Body of pancreas (tissue), 4 donors: ENCODE results near the gene TMTC2. TPM values are rescaled to one million over a fixed set of nuclear protein-coding genes. Genes with fewer than 3 reads are reported as not detected.

Experiments
- ATAC-seq: fragments of 150-250 bp; one replicate; pipeline ENCODE4 v1.9.1; 2016
- DNase-seq, 4 donors: peaks; one replicate each; pipeline ENCODE4 v3.0.0-alpha.2; 2019
- H3K27ac ChIP-seq, 4 donors: fragments of 200-600 bp; sonication (generic); 1 replicate in 3 of 4; 2 replicates in 1 of 4; pipeline versions ENCODE4 v1.5.1 to v1.6.1; 2016 to 2019; ENCODE audit warnings: mild to moderate bottlenecking in 1 of 4, mixed read lengths in 1 of 4, moderate library complexity in 1 of 4
- H3K27me3 ChIP-seq, 2 donors: fragments of 200-600 bp; sonication (generic); one replicate each; pipeline ENCODE4 v1.6.0; 2016; ENCODE audit warnings: mild to moderate bottlenecking in 1 of 2
- H3K36me3 ChIP-seq, 2 donors: fragments of 200-600 bp; sonication (generic); replicated peaks in 1 of 2; 2 replicates each; pipeline ENCODE4 v1.5.1; 2016; ENCODE audit warnings: low read depth in 2 of 2; ENCODE audit not compliant: insufficient read depth in 1 of 2
- H3K4me1 ChIP-seq: fragments of 200-600 bp; sonication (generic); one replicate; pipeline ENCODE4 v1.6.0; 2016
- H3K4me3 ChIP-seq, 2 donors: fragments of 200-600 bp; sonication (generic); 1 replicate in 1 of 2; 2 replicates in 1 of 2; pipeline ENCODE4 v1.5.1; 2016 to 2019
- H3K9me3 ChIP-seq, 3 donors: fragments of 200-600 bp; sonication (generic); 1 replicate in 2 of 3; 2 replicates in 1 of 3; pipeline ENCODE4 v1.5.1; 2016
- POLR2A ChIP-seq, 3 donors: fragments of 450-650 bp; IDR thresholded peaks; one replicate each; pipeline ENCODE4 v1.6.1; 2016; ENCODE audit warnings: antibody characterized with exemption in 3 of 3, mild to moderate bottlenecking in 2 of 3
- WGBS, 2 donors: methylation state at CpG; one replicate each; pipeline ENCODE4 v1.1.5; 2017; 5-methylcytosine and 5-hydroxymethylcytosine counted together
- intact Hi-C: fragments of 100-400 bp; cut with DNase I; formaldehyde crosslinking; loops from one replicate; pipeline ENCODE4 v1.15.1; 2023
- total RNA-seq, 2 donors: library from RNA; depleted of rRNA; stranded (reverse); fragments of >200 nt; gene quantifications; one replicate each; pipeline ENCODE4 v1.1.0, GENCODE V29; 2016
- TF ChIP-seq, protein P1 (sequence below), 7 experiments: fragments of 450-650 bp in 4 of 7; fragments of 200-600 bp in 3 of 7; sonication (generic) in 3 of 7; IDR thresholded peaks; one replicate each; pipeline ENCODE4 v1.5.1; 2016 to 2019; ENCODE audit warnings: antibody characterized with exemption in 7 of 7

The TMTC2 gene
- total RNA-seq, 2 donors from 2014 or later, result 10.4 to 20.1 TPM

DNA sequence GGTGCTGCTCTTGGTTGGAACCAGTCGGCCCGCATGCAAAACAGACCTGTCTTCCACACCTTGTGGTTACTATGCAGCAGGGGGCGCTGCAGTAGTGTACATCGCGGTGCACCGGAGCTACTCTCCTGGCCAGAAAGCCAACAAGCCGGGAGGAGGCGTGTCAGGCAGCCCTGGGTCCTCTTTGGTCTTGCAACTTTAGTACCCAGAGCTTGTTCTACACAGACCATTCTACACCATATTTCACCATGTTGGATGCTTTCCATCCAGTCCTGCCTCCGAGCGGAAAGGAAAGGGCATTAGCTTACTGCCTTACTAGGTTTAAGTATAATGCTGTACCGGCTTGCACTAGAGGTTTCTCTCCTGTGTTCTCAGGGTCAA is 927 bp upstream of the TMTC2 start:
- TF ChIP-seq, protein P1, sequence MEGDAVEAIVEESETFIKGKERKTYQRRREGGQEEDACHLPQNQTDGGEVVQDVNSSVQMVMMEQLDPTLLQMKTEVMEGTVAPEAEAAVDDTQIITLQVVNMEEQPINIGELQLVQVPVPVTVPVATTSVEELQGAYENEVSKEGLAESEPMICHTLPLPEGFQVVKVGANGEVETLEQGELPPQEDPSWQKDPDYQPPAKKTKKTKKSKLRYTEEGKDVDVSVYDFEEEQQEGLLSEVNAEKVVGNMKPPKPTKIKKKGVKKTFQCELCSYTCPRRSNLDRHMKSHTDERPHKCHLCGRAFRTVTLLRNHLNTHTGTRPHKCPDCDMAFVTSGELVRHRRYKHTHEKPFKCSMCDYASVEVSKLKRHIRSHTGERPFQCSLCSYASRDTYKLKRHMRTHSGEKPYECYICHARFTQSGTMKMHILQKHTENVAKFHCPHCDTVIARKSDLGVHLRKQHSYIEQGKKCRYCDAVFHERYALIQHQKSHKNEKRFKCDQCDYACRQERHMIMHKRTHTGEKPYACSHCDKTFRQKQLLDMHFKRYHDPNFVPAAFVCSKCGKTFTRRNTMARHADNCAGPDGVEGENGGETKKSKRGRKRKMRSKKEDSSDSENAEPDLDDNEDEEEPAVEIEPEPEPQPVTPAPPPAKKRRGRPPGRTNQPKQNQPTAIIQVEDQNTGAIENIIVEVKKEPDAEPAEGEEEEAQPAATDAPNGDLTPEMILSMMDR (IDR thresholded peaks at IDR 0.05), result peak; percentile 62 to 98 (median 95)
- no peak for TF ChIP-seq POLR2A (IDR thresholded peaks at IDR 0.05)
- Histone ChIP-seq H3K36me3 (no peaks in the 10 kb centered on the region), H3K4me3 (peak overlapping the region; percentile 21 to 89), H3K4me1 (peaks cover 37% of the 10 kb centered on the region), H3K27me3 (no peaks in the 10 kb centered on the region), H3K27ac (peak overlapping the region; percentile 92 to 98 (median 96)), H3K9me3 (no peaks in the 10 kb centered on the region)
- 0 to 1% methylated on average over 11 of the region's 11 CpGs for WGBS, 2 donors
- ATAC-seq (peak; percentile 73), DNase-seq (peak; percentile 97 to 99 (median 98))
- intact Hi-C loops, result no loop called here

DNA sequence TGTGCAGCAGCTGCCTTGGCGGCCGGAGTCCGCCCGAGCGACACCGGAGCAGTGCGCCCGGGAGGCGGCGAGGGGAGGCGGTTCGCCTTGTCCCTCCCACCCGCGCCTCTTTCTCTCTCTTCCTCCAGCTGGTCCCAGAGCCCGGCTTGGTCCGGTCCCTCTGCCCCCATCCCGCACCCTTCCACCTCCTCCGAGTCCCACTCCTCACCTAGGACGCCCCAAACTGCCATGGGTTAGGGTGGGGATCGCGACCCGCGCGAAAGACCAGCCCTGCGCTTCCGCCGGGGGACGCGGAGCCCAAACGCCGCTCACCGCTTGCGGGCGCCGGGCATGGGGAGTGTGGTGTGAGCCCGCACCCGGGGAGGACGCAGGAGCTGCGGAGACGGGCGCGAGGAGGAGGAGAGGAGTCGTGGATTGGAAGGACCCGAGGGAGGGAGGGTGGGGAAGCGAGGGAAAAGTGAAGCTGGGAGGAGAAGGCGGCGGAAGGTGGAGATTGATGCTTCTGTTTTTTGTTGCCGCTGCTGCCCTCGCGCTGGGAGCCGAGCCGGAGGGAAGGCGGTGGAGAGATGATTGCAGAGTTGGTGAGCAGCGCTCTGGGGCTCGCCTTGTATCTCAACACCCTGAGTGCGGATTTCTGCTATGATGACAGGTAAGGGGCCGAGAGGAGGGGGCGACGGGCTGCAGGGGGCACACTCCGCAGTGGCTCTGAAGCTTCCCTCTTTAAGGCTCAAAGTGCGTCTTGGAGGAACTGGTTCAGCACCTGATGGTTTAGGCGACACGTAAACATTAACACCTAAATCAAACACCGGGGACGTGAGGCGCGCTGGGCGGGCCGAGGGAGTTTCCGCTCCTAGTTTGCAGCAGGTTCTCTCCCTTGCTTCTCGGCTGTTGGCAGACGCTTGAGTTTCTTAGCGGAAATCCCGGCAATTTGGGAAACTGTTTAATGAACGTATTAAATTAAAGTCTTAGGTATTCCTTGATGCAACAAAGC is 610 bp downstream of the TMTC2 start:
- WGBS, 2 donors, result 0% methylated on average over 72 of the region's 75 CpGs
- peak overlapping the region; percentile 64 to 89 for H3K4me3 ChIP-seq
- DNase-seq (peak; percentile 74 to 82 (median 78)), ATAC-seq (peak; percentile 54)
- H3K4me1 ChIP-seq, result peaks cover 32% of the 10 kb centered on the region
- intact Hi-C loops, result no loop called here
- peak overlapping the region; percentile 92 to 98 (median 96) for H3K27ac ChIP-seq
- no peaks in the 10 kb centered on the region for H3K27me3 ChIP-seq
- TF ChIP-seq POLR2A (IDR thresholded peaks at IDR 0.05), result peak; percentile 18 to 71 (median 58)
- TF ChIP-seq, protein P1 (IDR thresholded peaks at IDR 0.05), result peak in 1 of 7 experiments; percentile 22
- H3K9me3 ChIP-seq, result no peaks in the 10 kb centered on the region
- H3K36me3 ChIP-seq, result no peaks in the 10 kb centered on the region

DNA sequence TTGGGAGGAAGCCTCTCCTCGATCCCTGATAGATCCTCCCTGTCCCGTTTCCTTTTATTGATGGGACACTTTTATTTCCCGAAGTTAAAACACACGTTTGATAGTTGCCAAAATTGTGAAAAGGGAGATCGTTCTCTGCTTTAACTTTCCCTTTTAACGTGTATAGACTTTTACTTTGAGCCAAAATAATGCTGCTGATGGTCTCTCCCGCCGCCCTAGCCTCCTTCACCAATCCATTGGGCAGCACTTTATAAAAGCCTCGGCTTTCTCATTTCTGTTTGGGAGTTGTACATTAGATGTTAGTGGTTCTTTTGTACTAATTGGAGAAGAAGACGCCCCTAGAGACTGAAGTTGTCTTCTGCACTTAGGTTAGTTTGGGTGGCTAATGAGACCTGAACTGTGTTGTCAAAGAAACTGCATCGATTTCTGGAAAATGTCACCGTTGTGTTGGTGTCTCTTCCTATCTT is 1.4 kb downstream of the TMTC2 start:
- DNase-seq (no peak), ATAC-seq (no peak)
- TF ChIP-seq, protein P1 (IDR thresholded peaks at IDR 0.05), result no peak
- TF ChIP-seq POLR2A (IDR thresholded peaks at IDR 0.05), result no peak
- intact Hi-C loops, result no loop called here
- Histone ChIP-seq H3K9me3 (no peaks in the 10 kb centered on the region), H3K27me3 (no peaks in the 10 kb centered on the region), H3K4me3 (peak overlapping the region; percentile 64 to 89), H3K4me1 (peaks cover 24% of the 10 kb centered on the region), H3K27ac (peak overlapping the region; percentile 92 to 98 (median 96)), H3K36me3 (peaks cover 0 to 4% of the 10 kb centered on the region in 2 donors)
- WGBS, 2 donors, result 2 to 5% methylated on average over 12 of the region's 12 CpGs

DNA sequence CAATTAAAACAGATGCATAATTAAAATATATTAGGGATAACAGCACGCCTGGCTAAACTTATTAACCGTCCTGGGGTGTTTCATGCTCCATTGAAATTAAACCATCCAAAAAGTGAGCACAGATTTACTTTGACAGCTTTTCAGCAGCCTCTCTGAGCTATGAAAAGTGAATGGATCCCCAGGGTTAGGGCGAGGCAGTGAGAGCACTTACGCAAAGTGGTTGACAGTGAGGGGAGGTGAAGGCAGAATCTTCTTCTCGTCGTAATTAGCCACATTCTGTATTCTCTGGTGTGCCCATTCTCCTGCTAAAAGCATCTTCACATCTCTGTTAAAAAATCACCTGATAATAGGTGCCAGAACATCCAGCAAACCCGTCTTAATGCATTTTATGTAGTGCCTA is 1.9 kb downstream of the TMTC2 start:
- H3K27ac ChIP-seq, result peak overlapping the region in 1 of 4 donors; percentile 95
- TF ChIP-seq, protein P1 (IDR thresholded peaks at IDR 0.05), result no peak
- no peak for TF ChIP-seq POLR2A (IDR thresholded peaks at IDR 0.05)
- ATAC-seq (no peak), DNase-seq (no peak)
- no peaks in the 10 kb centered on the region for H3K27me3 ChIP-seq
- peaks cover 19% of the 10 kb centered on the region for H3K4me1 ChIP-seq
- peak overlapping the region in 1 of 2 donors; percentile 89 for H3K4me3 ChIP-seq
- WGBS, 2 donors, result 60 to 80% methylated on average over 7 of the region's 7 CpGs
- H3K36me3 ChIP-seq, result peaks cover 0 to 6% of the 10 kb centered on the region in 2 donors
- H3K9me3 ChIP-seq, result no peaks in the 10 kb centered on the region
- intact Hi-C loops, result no loop called here
